ENCODE data around the gene SH3PXD2A. TPM values are rescaled to one million over a fixed set of nuclear protein-coding genes. Genes with fewer than 3 reads are reported as not detected.

The SH3PXD2A gene
- total and polyA plus RNA-seq, 5 donors from 2014 or later = 0.24 to 15.4 (median 0.47) TPM

GRCh38 chr10:103841519-103841918, 13.9 kb downstream of the SH3PXD2A start:
- no peaks in the 10 kb centered on the region for H3K27me3 Mint-ChIP-seq
- ATAC-seq (ENCODE audit: low read depth in 2 of 2) = no peak
- no peak overlapping the region for H3K27ac Mint-ChIP-seq
- no peak for DNase-seq
- no peak overlapping the region for H3K4me3 ChIP-seq (ENCODE audit: low read depth, low read length)
- H3K27me3 ChIP-seq (ENCODE audit: control insufficient read depth, insufficient read depth, low read length) = no peaks in the 10 kb centered on the region
- H3K4me3 Mint-ChIP-seq = no peak overlapping the region
- H3K36me3 ChIP-seq (ENCODE audit: control insufficient read depth, insufficient read depth, low read length) = no peaks in the 10 kb centered on the region
- no peaks in the 10 kb centered on the region for H3K9me3 Mint-ChIP-seq
- H3K4me1 ChIP-seq (ENCODE audit: control insufficient read depth, insufficient read depth, low read length, poor library complexity, severe bottlenecking) = peaks cover 12% of the 10 kb centered on the region
- no peaks in the 10 kb centered on the region for H3K9me3 ChIP-seq (ENCODE audit: control insufficient read depth in 2 of 2, low read length in 2 of 2)
- peaks cover 10 to 21% (median 18%) of the 10 kb centered on the region in 4 donors for H3K4me1 Mint-ChIP-seq
- H3K36me3 Mint-ChIP-seq = no peaks in the 10 kb centered on the region
- H3K27ac ChIP-seq (ENCODE audit: insufficient read depth, low read length, poor library complexity, severe bottlenecking) = no peak overlapping the region

- peaks cover 3% of the 10 kb centered on the region for H3K4me1 ChIP-seq (ENCODE audit: control insufficient read depth, insufficient read depth, low read length, poor library complexity, severe bottlenecking)
- Mint-ChIP-seq H3K4me1 (peaks cover 2 to 12% (median 10%) of the 10 kb centered on the region in 4 donors), H3K9me3 (no peaks in the 10 kb centered on the region), H3K4me3 (no peak overlapping the region), H3K27ac (peak overlapping the region in 1 of 3 donors; percentile 49), H3K36me3 (no peaks in the 10 kb centered on the region), H3K27me3 (no peaks in the 10 kb centered on the region)
- DNase-seq (no peak), ATAC-seq (ENCODE audit: low read depth in 2 of 2) (no peak)
- H3K36me3 ChIP-seq (ENCODE audit: control insufficient read depth, insufficient read depth, low read length) = no peaks in the 10 kb centered on the region
- no peak overlapping the region for H3K4me3 ChIP-seq (ENCODE audit: low read depth, low read length)
- H3K27me3 ChIP-seq (ENCODE audit: control insufficient read depth, insufficient read depth, low read length) = no peaks in the 10 kb centered on the region
- H3K27ac ChIP-seq (ENCODE audit: insufficient read depth, low read length, poor library complexity, severe bottlenecking) = no peak overlapping the region
- H3K9me3 ChIP-seq (ENCODE audit: control insufficient read depth in 2 of 2, low read length in 2 of 2) = no peaks in the 10 kb centered on the region
Measured at GRCh38 chr10:103840740-103841070, 14.7 kb downstream of the SH3PXD2A start.

GRCh38 chr10:103839872-103840739, 15.3 kb downstream of the SH3PXD2A start:
- Mint-ChIP-seq H3K27me3 (no peaks in the 10 kb centered on the region), H3K27ac (no peak overlapping the region), H3K9me3 (no peaks in the 10 kb centered on the region), H3K36me3 (no peaks in the 10 kb centered on the region), H3K4me1 (peaks cover 0 to 8% (median 6%) of the 10 kb centered on the region in 4 donors), H3K4me3 (no peak overlapping the region)
- DNase-seq (no peak), ATAC-seq (ENCODE audit: low read depth in 2 of 2) (no peak)
- Histone ChIP-seq H3K4me1 (ENCODE audit: control insufficient read depth, insufficient read depth, low read length, poor library complexity, severe bottlenecking) (no peaks in the 10 kb centered on the region), H3K9me3 (ENCODE audit: control insufficient read depth in 2 of 2, low read length in 2 of 2) (no peaks in the 10 kb centered on the region), H3K4me3 (ENCODE audit: low read depth, low read length) (no peak overlapping the region), H3K27me3 (ENCODE audit: control insufficient read depth, insufficient read depth, low read length) (no peaks in the 10 kb centered on the region), H3K36me3 (ENCODE audit: control insufficient read depth, insufficient read depth, low read length) (no peaks in the 10 kb centered on the region), H3K27ac (ENCODE audit: insufficient read depth, low read length, poor library complexity, severe bottlenecking) (no peak overlapping the region)

DNA sequence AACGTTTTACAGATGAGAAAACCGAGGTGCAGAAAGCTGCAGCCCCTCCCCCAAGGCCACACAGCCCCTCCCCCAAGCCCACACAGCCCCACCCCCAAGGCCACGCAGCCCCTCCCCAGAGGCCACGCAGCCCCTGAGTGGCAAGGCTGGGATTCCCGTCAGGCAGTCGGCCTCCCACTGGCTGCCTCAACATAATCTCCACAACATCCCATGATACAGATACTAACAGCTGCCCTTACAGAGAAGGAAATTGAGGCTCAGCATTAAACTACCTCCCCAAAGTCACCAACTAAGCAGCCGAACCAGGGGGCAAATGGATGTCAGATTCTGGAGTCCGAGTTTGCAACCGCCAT, 15.9 kb downstream of the SH3PXD2A start:
- Histone ChIP-seq H3K9me3 (ENCODE audit: control insufficient read depth in 2 of 2, low read length in 2 of 2) (no peaks in the 10 kb centered on the region), H3K36me3 (ENCODE audit: control insufficient read depth, insufficient read depth, low read length) (no peaks in the 10 kb centered on the region), H3K27me3 (ENCODE audit: control insufficient read depth, insufficient read depth, low read length) (no peaks in the 10 kb centered on the region), H3K4me3 (ENCODE audit: low read depth, low read length) (no peak overlapping the region), H3K27ac (ENCODE audit: insufficient read depth, low read length, poor library complexity, severe bottlenecking) (no peak overlapping the region), H3K4me1 (ENCODE audit: control insufficient read depth, insufficient read depth, low read length, poor library complexity, severe bottlenecking) (no peaks in the 10 kb centered on the region)
- no peak overlapping the region for H3K4me3 Mint-ChIP-seq
- no peaks in the 10 kb centered on the region for H3K27me3 Mint-ChIP-seq
- H3K9me3 Mint-ChIP-seq = no peaks in the 10 kb centered on the region
- H3K27ac Mint-ChIP-seq = peak overlapping the region in 1 of 3 donors; percentile 36
- no peak for ATAC-seq (ENCODE audit: low read depth in 2 of 2)
- no peak for DNase-seq
- H3K4me1 Mint-ChIP-seq = peaks cover 0 to 6% (median 2%) of the 10 kb centered on the region in 4 donors
- H3K36me3 Mint-ChIP-seq = no peaks in the 10 kb centered on the region

DNA sequence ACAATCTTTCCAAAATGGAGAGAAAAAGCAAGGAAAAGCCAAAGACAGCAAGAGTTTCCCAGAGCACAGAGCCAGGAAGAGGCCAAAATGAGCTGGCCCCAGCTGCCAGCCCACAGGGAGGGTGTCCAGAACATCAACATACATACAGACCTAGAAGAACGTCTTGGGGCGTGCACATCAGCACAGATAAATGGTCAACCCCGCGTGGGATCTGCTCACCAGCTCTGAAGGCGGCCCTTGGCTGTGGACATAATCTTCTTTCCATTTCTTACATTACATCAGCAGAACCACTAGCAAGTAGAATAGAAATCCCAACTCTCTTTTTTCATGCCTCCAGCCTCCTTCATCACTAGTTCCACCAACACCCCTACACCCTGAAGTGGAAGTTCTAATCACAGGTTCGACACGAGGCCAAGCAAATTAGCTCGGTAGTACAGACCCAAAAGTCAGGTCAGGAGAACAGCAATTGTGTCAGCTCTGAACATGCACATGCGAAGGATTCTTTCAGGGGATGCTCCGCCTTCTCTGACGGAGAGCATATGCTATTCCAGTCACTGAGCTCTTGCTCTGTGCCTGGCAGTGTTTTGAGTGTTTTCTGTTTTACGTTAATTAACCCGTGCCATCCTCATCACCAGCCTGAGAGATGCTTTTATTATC, 16.4 kb downstream of the SH3PXD2A start:
- Mint-ChIP-seq H3K9me3 (no peaks in the 10 kb centered on the region), H3K36me3 (no peaks in the 10 kb centered on the region), H3K27me3 (no peaks in the 10 kb centered on the region), H3K27ac (no peak overlapping the region), H3K4me1 (peaks cover 0 to 6% (median 1%) of the 10 kb centered on the region in 4 donors), H3K4me3 (no peak overlapping the region)
- Histone ChIP-seq H3K27me3 (ENCODE audit: control insufficient read depth, insufficient read depth, low read length) (no peaks in the 10 kb centered on the region), H3K36me3 (ENCODE audit: control insufficient read depth, insufficient read depth, low read length) (no peaks in the 10 kb centered on the region), H3K4me1 (ENCODE audit: control insufficient read depth, insufficient read depth, low read length, poor library complexity, severe bottlenecking) (no peaks in the 10 kb centered on the region), H3K27ac (ENCODE audit: insufficient read depth, low read length, poor library complexity, severe bottlenecking) (no peak overlapping the region), H3K9me3 (ENCODE audit: control insufficient read depth in 2 of 2, low read length in 2 of 2) (no peaks in the 10 kb centered on the region), H3K4me3 (ENCODE audit: low read depth, low read length) (no peak overlapping the region)
- no peak for DNase-seq
- ATAC-seq (ENCODE audit: low read depth in 2 of 2) = no peak

DNA sequence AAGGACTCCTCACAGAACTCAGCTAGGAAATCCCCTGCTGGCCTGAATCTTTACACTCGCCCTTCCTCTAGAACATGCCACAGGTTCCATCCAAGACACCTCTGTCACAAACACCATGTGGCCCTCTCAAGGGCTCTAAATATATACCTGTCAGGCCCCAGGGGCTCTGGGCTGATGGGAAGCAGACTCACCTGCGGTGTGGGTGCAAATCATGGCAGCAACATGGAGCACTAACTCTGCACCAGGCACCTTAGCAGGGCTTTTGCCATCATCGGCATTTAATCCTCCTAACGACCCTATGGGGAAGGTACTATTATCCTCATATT, 17.3 kb downstream of the SH3PXD2A start:
- Mint-ChIP-seq H3K4me1 (peaks cover 0 to 6% (median 0%) of the 10 kb centered on the region in 4 donors), H3K36me3 (no peaks in the 10 kb centered on the region), H3K27me3 (no peaks in the 10 kb centered on the region), H3K4me3 (no peak overlapping the region), H3K9me3 (peaks cover 0 to 2% (median 0%) of the 10 kb centered on the region in 7 donors), H3K27ac (no peak overlapping the region)
- DNase-seq (no peak), ATAC-seq (ENCODE audit: low read depth in 2 of 2) (no peak)
- Histone ChIP-seq H3K4me1 (ENCODE audit: control insufficient read depth, insufficient read depth, low read length, poor library complexity, severe bottlenecking) (no peaks in the 10 kb centered on the region), H3K4me3 (ENCODE audit: low read depth, low read length) (no peak overlapping the region), H3K9me3 (ENCODE audit: control insufficient read depth in 2 of 2, low read length in 2 of 2) (peaks cover 0 to under 1% of the 10 kb centered on the region in 2 experiments), H3K27ac (ENCODE audit: insufficient read depth, low read length, poor library complexity, severe bottlenecking) (no peak overlapping the region), H3K27me3 (ENCODE audit: control insufficient read depth, insufficient read depth, low read length) (no peaks in the 10 kb centered on the region), H3K36me3 (ENCODE audit: control insufficient read depth, insufficient read depth, low read length) (no peaks in the 10 kb centered on the region)

DNA sequence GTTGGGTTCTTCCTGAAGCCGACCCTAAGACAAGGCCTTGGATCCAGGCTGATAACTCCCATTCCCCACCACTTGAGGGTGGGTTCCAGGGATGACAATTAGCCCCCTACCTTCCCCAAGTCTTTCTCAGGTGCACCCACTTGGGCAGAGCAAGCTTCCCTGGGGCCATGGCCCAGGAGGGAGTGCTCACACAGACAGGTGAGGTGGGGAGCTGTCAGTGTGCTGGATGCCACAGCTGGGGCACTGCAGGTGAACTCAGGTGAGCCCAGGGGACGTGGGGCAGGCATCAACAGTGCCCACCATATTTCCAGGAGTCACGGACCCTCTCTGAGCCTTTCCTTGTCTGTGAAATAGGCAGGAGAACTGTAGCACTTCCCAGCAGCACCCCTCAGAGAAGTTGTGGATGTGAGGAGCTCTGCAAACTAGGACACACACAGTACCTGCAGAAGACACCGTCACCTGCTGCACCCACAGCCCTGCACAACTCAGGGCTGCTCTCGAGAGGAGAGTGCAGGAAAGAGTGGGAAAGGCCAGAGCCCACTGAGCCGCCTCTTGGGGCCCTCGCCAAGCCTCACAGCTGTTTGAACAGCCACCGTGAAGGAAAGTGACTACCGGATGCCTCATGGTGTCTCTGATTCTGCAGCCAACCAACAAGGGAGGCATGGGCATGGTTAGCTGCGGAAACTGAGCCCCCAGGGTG, 17.9 kb downstream of the SH3PXD2A start:
- Mint-ChIP-seq H3K4me3 (no peak overlapping the region), H3K4me1 (peaks cover 0 to 3% (median 0%) of the 10 kb centered on the region in 4 donors), H3K36me3 (no peaks in the 10 kb centered on the region), H3K27me3 (no peaks in the 10 kb centered on the region), H3K27ac (no peak overlapping the region), H3K9me3 (peaks cover 0 to 3% (median 0%) of the 10 kb centered on the region in 7 donors)
- no peak overlapping the region for H3K4me3 ChIP-seq (ENCODE audit: low read depth, low read length)
- peaks cover 0 to 5% of the 10 kb centered on the region in 2 experiments for H3K9me3 ChIP-seq (ENCODE audit: control insufficient read depth in 2 of 2, low read length in 2 of 2)
- no peaks in the 10 kb centered on the region for H3K36me3 ChIP-seq (ENCODE audit: control insufficient read depth, insufficient read depth, low read length)
- H3K4me1 ChIP-seq (ENCODE audit: control insufficient read depth, insufficient read depth, low read length, poor library complexity, severe bottlenecking) = no peaks in the 10 kb centered on the region
- no peaks in the 10 kb centered on the region for H3K27me3 ChIP-seq (ENCODE audit: control insufficient read depth, insufficient read depth, low read length)
- ATAC-seq (ENCODE audit: low read depth in 2 of 2) (no peak), DNase-seq (no peak)
- H3K27ac ChIP-seq (ENCODE audit: insufficient read depth, low read length, poor library complexity, severe bottlenecking) = no peak overlapping the region
